Endothelial cell (in vitro differentiated cells): Measurements from ENCODE around the gene LSM3. TPM values are rescaled to one million over a fixed set of nuclear protein-coding genes. Genes with fewer than 3 reads are reported as not detected.

Source experiments
- DNase-seq: peaks from one replicate; pipeline ENCODE4 v3.0.0; 2021; ENCODE audit warnings: low spot score
- H3K27ac Mint-ChIP-seq: one replicate; pipeline ENCODE4 v1.8.0; 2021; ENCODE audit warnings: mixed read lengths, inconsistent platforms; ENCODE audit not compliant: unreplicated experiment
- H3K27me3 Mint-ChIP-seq: one replicate; pipeline ENCODE4 v1.8.0; 2021; ENCODE audit warnings: mild to moderate bottlenecking, moderate library complexity, mixed read lengths, inconsistent platforms; ENCODE audit not compliant: unreplicated experiment
- H3K36me3 Mint-ChIP-seq: one replicate; pipeline ENCODE4 v1.8.0; 2021; ENCODE audit warnings: mild to moderate bottlenecking, low read depth, mixed read lengths, inconsistent platforms; ENCODE audit not compliant: unreplicated experiment
- H3K4me1 Mint-ChIP-seq: one replicate; pipeline ENCODE4 v1.8.0; 2021; ENCODE audit warnings: mild to moderate bottlenecking, mixed read lengths, inconsistent platforms; ENCODE audit not compliant: unreplicated experiment
- H3K4me3 Mint-ChIP-seq: one replicate; pipeline ENCODE4 v1.8.0; 2021; ENCODE audit warnings: mild to moderate bottlenecking, mixed read lengths, inconsistent platforms; ENCODE audit not compliant: unreplicated experiment
- H3K9me3 Mint-ChIP-seq: one replicate; pipeline ENCODE4 v1.8.0; 2021; ENCODE audit warnings: mixed read lengths, inconsistent platforms; ENCODE audit not compliant: unreplicated experiment
- total RNA-seq: library from RNA; stranded (reverse); fragmentation: NEBNext Ultra II Directional; extraction: Animal tissue kit (Norgen Biotek cat#: 25700); gene quantifications from one replicate; pipeline ENCODE4 v1.2.1, GENCODE V29; 2021; ENCODE audit not compliant: unreplicated experiment
- TF ChIP-seq, protein P1 (sequence below): fragments of 200-600 bp; sonication (generic); IDR thresholded peaks from one replicate; pipeline ENCODE4 v1.5.0; 2021; ENCODE audit warnings: antibody characterized with exemption; ENCODE audit not compliant: unreplicated experiment

The LSM3 gene
- total RNA-seq, 1 donor from 2014 or later, result 14.7 TPM

DNA sequence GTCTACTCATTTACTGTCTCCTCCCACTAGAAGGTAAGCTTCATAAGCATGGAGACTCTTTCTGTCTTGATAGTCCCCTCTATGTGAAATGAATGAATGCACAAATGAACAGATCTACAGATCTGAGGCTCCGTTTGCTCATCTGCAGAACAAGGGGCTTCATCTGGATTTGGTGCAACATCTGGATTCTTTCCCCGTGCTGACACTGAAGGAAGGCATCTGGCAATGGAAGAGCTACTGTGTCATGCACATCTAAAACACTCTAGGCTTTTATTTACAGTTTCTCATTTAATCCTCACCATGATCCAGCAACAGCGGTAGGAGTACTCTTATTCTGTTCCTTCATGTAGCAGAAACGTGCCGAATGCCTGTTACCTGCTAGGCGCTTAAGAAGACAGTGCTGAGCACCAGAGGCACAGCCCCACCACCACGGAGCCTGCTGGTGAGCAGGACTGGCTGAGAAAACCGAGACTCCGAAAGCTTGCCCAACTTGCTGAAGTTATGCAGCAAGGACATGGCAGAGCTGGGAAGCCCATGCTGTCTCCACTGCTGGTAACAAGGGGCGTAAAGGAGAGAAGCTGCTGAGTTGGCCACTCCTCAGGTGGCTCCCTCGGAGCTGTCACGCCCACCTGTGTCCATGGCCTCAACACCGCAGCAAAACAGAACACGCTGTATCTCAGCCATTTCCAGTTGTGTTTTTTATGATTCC is 31.1 kb downstream of the LSM3 start:
- H3K36me3 Mint-ChIP-seq, result no peaks in the 10 kb centered on the region
- no peak for DNase-seq
- no peaks in the 10 kb centered on the region for H3K9me3 Mint-ChIP-seq

DNA sequence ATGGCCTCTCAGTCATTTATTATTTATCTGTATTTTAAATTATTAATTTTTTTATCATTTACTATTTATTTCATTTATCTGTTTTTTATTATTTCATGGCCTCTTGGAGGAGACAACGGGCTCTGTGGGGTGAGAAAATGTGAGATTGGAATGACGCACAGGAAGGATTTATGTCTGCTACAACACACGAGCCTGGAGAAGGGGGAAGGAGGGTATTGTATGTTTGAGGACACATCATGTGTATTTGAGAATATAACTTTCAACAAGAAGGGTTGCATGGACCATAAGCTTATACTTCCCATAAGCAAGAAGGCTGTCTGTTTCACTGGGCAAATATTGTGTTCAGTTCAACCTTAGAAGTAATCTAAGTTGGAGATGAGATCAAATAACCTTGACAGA is 31.7 kb downstream of the LSM3 start:
- no peak for DNase-seq
- Mint-ChIP-seq H3K9me3 (no peaks in the 10 kb centered on the region), H3K27ac (no peak overlapping the region), H3K4me1 (peaks cover 33% of the 10 kb centered on the region), H3K4me3 (no peak overlapping the region), H3K27me3 (no peaks in the 10 kb centered on the region), H3K36me3 (no peaks in the 10 kb centered on the region)
- TF ChIP-seq, protein P1, sequence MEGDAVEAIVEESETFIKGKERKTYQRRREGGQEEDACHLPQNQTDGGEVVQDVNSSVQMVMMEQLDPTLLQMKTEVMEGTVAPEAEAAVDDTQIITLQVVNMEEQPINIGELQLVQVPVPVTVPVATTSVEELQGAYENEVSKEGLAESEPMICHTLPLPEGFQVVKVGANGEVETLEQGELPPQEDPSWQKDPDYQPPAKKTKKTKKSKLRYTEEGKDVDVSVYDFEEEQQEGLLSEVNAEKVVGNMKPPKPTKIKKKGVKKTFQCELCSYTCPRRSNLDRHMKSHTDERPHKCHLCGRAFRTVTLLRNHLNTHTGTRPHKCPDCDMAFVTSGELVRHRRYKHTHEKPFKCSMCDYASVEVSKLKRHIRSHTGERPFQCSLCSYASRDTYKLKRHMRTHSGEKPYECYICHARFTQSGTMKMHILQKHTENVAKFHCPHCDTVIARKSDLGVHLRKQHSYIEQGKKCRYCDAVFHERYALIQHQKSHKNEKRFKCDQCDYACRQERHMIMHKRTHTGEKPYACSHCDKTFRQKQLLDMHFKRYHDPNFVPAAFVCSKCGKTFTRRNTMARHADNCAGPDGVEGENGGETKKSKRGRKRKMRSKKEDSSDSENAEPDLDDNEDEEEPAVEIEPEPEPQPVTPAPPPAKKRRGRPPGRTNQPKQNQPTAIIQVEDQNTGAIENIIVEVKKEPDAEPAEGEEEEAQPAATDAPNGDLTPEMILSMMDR, result no peak

More for the DNA sequence above, 31.1 kb downstream of the LSM3 start:
- no peaks in the 10 kb centered on the region for H3K27me3 Mint-ChIP-seq
- H3K4me3 Mint-ChIP-seq, result no peak overlapping the region
- TF ChIP-seq, protein P1, result no peak
- H3K27ac Mint-ChIP-seq, result no peak overlapping the region
- H3K4me1 Mint-ChIP-seq, result peaks cover 31% of the 10 kb centered on the region

DNA sequence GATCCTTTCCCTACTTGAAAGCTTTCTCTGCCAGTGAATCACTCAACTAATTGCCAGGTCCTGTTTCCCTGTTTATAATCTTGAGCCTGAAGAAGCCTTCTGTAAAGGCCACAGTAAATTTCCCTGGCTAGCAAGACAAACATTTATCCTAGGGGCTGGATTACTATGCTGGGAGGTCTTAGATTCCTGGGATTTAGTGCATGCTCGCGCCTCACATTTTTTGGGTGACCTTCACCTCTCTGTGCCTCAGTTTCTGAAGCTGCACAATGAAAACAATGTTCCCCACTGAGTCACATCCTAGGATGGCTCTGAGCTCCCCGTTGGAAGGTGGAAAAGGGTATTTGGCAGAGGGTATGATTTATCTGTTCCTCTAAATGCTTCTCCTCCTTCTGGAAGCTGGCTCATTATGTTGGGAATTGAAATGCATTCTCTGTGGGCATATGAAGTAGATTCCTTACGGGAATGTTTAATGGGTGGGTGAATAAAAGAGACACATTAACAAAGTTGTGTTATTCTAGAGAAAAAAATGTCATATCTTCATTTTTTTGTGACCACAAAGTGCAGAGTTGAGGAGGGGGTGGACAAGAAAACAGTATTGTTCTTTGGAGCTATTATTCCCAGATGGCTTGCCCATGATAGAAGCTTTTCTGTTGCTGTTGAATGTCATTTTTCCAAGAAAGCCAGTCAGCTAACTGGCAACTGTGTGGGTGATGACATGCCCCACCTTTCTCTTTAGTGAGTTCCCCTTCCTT is 32.4 kb downstream of the LSM3 start:
- Mint-ChIP-seq H3K27ac (no peak overlapping the region), H3K27me3 (no peaks in the 10 kb centered on the region)
- TF ChIP-seq, protein P1, result no peak

DNA sequence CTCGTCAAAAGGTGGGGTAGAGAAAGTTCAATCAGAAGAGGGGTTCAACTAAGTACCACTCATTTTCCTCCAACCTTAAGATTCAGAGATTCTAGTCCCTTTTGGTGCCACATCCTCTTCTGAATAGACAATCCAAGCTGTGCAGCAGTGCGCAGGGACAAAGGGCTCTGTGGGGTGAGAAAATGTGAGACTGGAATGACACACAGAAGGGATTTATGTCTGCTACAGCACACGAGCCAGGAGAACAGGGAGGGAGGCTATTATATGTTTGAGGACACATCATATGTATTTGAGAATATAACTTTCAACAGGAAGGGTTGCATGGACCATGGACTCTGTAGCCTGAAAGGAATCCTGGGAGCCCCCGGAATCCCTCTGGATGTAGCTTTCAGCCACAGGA is 33.0 kb downstream of the LSM3 start:
- Mint-ChIP-seq H3K9me3 (no peaks in the 10 kb centered on the region), H3K4me3 (no peak overlapping the region), H3K36me3 (no peaks in the 10 kb centered on the region), H3K27me3 (no peaks in the 10 kb centered on the region), H3K4me1 (peaks cover 33% of the 10 kb centered on the region), H3K27ac (no peak overlapping the region)
- TF ChIP-seq, protein P1, result no peak
- DNase-seq, result no peak

More for the DNA sequence above, 32.4 kb downstream of the LSM3 start:
- Mint-ChIP-seq H3K36me3 (no peaks in the 10 kb centered on the region), H3K4me3 (no peak overlapping the region), H3K9me3 (no peaks in the 10 kb centered on the region), H3K4me1 (peaks cover 33% of the 10 kb centered on the region)
- DNase-seq, result no peak

DNA sequence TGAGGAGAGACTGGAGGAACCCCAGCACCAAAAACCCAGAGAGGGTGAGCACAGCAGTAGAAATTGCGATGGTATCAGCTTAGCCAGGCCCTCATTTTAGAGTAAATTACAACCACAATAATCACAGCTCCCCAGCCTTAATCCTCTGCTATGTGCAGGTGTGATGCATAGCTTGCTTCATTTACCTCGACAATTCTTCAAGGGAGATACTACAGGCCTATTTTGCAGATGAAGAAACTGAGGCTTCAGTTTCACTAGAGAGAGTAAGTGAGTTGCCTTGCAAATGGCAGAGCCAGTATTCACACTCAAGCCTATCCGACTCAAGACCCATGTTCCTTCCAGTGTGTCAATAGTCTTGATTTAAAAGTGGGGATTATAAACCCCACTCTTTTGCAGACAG is 33.4 kb downstream of the LSM3 start:
- no peak overlapping the region for H3K4me3 Mint-ChIP-seq
- no peak for DNase-seq
- TF ChIP-seq, protein P1, result no peak
- H3K27ac Mint-ChIP-seq, result no peak overlapping the region
- H3K27me3 Mint-ChIP-seq, result no peaks in the 10 kb centered on the region
- H3K4me1 Mint-ChIP-seq, result peaks cover 33% of the 10 kb centered on the region
- H3K9me3 Mint-ChIP-seq, result no peaks in the 10 kb centered on the region
- H3K36me3 Mint-ChIP-seq, result no peaks in the 10 kb centered on the region
